Measurements from ENCODE around the gene OR52N1.

Gene OR52N1

DNA sequence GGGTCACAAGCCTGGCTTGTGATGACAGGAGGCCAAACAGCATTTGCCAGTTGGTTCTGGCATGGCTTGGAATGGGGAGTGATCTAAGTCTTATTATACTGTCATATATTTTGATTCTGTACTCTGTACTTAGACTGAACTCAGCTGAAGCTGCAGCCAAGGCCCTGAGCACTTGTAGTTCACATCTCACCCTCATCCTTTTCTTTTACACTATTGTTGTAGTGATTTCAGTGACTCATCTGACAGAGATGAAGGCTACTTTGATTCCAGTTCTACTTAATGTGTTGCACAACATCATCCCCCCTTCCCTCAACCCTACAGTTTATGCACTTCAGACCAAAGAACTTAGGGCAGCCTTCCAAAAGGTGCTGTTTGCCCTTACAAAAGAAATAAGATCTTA, 54.0 kb downstream of the OR52N1 start:
- TF ChIP-seq, protein P1, sequence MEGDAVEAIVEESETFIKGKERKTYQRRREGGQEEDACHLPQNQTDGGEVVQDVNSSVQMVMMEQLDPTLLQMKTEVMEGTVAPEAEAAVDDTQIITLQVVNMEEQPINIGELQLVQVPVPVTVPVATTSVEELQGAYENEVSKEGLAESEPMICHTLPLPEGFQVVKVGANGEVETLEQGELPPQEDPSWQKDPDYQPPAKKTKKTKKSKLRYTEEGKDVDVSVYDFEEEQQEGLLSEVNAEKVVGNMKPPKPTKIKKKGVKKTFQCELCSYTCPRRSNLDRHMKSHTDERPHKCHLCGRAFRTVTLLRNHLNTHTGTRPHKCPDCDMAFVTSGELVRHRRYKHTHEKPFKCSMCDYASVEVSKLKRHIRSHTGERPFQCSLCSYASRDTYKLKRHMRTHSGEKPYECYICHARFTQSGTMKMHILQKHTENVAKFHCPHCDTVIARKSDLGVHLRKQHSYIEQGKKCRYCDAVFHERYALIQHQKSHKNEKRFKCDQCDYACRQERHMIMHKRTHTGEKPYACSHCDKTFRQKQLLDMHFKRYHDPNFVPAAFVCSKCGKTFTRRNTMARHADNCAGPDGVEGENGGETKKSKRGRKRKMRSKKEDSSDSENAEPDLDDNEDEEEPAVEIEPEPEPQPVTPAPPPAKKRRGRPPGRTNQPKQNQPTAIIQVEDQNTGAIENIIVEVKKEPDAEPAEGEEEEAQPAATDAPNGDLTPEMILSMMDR (IDR thresholded peaks at IDR 0.05; ENCODE audit: control insufficient read depth, extremely low read depth, insufficient read depth) = no peak
- no peak overlapping the region for H3K4me3 ChIP-seq (ENCODE audit: low read depth, low read length)
- DNase-seq (ENCODE audit: low read depth) = no peak

Data from LNCaP clone FGC (cell line).